Activated naive CD8-positive, alpha-beta T cell treated with anti-CD3 and anti-CD28 coated beads, Interleukin-2, amount 50 U/mL, for 16 hours (primary cell): ENCODE measurements around the gene FBLN1.

ENCODE experiments used
- DNase-seq: peaks from one replicate; pipeline ENCODE4 v3.0.0-alpha.2; 2020; ENCODE audit warnings: low read depth, low spot score

The FBLN1 gene

DNA sequence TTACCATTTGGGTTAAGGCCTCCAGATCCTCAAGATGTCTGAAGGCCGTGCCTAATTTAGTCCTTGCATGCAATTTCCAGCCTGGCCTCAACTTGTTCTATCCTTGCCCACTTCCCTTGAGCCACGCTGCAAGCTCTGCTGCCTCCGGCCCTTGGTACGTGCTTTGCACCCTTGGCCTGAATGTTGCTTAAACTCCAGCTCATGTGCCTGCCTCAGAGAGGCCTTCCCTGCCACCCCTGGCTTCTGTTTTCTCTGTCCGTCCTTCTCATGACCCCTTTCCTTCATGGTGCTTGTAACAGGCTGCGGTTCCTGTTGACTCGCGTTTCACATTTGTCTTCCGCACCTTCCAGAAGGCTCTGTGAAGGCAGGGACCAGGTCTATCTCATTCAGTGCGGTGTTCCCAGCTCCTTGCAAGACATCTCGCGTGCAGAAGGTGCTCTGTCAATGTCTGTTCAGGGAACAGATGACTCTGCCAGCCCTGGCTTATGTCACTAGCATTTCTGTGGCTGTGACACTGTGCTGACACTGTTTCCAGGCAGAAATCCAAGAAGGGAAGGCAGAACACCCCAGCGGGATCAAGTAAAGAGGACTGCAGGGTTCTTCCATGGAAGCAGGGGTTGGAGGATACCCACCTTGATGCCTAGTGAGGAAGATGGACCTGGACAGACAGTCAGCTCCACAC lies 61.8 kb downstream of the FBLN1 start:
- DNase-seq, result no peak

DNA sequence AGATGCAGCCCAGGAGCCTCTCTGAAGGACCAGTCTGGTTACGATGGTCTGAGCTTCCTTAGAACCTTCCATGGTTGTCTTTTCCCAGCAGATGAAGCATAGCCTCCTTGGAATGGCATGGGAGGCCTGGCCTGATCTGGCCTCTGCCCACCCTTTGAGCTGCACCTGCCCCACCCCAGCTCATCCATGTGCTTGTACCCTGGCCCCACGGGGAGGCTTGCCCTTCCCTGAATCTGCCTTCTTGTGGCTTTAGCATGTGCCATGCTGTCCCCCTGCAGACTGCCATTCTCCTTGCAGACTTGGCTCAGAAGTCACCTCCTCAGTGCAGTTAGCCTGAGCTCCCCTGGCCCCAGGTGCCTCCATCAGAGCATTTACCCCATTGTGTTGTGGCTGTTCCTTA lies 62.5 kb downstream of the FBLN1 start:
- no peak for DNase-seq

DNA sequence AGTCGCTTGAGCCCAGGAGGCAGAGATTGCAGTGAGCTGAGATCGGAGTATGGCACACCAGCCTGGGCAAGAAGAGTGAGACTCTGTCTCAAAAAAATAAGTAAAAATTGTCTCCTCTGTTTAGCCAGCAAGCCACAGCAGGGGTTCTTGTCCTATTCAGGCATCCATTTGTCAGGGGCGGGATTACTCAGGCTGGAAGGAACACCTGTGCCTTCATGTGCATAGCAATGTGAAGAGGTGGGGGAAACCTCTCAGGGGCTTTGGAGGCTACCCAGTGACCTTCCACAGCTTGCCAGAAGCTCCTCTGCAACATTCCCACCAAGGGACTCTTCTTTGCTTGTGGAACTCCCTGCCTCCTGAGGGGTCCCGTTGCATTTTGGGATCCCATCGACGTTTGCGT lies 63.3 kb downstream of the FBLN1 start:
- DNase-seq, result no peak

DNA sequence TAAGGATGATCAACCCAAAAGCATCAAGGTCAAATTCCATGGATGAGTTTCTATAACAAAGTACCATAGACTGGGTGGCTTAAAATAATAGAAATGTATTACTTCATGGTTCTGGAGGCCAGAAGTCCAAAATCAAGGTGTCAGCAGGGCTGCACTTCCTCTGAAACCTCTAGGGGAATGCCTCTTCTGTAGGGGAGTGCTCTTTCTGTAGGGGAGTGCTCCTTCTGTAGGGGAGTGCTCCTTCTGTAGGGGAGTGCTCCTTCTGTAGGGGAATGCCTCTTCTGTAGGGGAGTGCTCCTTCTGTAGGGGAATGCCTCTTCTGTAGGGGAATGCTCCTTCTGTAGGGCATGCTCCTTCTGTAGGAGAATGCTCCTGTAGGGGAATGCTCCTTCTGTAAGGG lies 65.5 kb downstream of the FBLN1 start:
- DNase-seq, result no peak

DNA sequence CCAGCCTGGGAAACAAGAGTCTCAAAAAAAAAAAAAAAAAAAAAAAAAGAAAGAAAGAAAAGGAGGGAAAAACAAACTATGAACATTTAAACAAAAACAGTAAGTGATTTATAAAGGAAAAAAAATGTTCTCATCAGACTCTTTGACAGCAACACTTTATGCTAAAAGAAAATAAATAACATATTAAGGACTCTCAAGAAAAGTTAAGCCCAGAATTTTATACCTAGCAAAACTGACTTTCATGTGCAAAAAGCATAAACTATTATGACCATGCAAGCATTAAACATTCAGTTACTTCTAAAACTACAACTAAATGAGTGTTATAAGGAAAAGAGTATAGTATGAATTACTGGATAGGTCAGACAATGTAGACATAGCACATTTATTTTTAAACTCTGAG lies 68.4 kb downstream of the FBLN1 start:
- DNase-seq, result no peak

DNA sequence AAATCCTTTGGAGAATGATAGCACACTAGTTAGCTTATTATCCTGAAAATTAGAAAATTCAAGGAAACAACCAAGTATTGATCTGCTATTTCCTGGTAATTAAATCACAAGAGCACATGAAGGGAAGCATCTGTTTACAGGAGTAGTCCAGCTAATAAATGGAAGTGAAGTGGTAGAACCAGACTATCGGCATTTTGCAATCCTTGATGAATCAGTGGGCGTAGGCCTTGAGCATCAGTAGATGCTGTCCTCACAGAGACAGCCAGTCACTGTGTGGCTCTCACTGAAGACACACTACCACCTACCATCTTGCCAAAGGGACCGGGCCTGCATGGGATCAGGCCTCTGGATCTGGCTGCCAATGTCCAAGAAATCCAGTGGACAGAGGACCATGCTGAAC lies 69.8 kb downstream of the FBLN1 start:
- DNase-seq, result no peak

DNA sequence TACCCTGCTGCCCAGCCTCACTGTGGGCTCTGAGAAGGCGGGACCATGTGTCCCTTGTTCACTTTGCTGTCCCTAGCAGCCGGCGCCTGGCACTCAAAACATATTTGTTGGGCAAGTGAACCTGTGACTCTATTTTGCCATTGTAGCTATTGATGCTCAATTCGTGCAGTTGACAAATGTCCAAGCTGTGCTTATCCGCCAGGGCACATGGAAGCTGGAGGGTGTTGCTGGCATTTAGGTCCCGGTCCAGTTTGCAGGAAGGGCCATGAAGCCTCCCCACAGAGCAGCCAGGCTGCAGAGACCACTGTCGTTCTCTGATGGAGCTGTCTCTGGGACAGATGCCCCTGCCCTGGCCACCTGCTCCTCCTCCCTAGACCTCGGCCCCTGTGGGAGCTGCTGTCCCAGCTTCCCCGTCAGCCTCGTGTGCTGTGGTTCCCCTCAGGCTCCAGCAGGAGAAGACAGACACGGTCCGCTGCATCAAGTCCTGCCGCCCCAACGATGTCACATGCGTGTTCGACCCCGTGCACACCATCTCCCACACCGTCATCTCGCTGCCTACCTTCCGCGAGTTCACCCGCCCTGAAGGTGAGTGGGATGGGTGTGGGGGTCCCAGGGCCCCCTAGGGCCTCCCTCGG lies 71.5 kb downstream of the FBLN1 start:
- no peak for DNase-seq

DNA sequence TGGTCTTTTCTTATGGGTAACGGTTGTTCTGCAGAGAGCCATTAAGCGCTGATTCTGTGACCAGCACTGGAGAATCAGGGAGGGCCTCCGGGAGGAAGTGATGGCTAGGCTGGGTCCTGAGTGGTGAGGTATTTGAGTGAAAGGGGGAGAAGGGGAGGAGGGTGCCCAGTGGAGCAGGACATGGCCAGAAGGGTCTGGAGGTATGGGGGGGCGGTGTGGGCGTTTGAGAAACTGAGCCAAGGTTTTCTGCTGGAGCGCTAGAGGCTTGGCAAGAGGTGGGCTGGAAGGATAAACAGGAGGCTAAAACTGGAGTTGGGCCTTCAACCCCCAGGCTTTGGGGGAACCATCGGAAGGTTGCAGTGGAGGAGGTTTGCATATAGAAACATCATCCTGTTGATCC lies 72.5 kb downstream of the FBLN1 start:
- no peak for DNase-seq

DNA sequence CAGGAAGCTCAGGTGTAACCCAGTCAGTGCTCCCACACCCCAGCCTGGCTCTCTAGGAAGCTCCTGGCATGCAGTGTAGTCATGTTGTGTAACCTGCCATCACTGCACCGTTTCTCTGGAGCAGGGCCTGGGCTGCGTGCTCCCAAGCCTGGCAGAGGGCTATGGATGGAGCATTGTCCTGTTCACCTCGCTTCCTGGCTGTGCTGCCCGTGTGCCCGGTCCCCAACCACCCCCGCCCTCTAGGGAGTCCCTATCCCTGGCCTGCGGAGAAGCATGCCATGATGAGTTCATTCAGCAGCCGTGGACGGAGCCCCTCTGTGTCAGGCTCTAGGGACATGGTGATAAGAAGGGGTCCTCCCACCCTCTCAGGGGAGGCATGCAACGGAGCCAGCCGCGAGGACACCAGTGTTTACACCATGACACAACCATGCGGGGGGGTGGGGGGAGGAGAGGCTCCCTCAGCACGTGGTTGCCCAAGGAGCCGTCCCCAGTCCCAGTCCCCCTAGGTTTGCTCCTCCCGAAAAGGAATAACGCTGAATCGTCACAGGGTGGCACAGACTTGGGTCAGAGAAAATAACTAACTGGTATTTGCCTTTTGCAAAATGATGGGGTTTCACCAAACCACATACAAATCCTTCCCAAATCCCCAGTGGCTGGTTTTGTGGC lies 73.1 kb downstream of the FBLN1 start:
- no peak for DNase-seq

DNA sequence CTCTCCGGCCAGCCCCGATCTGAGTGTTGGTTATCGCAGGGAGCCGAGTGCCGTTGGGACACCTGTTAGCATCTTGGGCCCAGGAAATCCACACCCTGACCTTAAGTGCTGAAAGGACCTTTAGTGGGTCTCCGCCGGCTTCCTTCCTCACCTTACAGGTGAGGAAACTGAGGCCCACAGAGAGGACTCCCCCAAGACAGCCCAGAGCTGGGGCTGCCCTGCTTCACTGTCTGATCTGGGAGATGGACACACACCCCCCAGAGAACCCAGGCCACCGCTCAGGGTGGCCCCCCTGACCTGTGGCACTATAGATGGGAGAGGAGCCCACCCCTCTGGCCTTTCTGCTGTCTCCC lies 73.6 kb downstream of the FBLN1 start:
- DNase-seq, result no peak

DNA sequence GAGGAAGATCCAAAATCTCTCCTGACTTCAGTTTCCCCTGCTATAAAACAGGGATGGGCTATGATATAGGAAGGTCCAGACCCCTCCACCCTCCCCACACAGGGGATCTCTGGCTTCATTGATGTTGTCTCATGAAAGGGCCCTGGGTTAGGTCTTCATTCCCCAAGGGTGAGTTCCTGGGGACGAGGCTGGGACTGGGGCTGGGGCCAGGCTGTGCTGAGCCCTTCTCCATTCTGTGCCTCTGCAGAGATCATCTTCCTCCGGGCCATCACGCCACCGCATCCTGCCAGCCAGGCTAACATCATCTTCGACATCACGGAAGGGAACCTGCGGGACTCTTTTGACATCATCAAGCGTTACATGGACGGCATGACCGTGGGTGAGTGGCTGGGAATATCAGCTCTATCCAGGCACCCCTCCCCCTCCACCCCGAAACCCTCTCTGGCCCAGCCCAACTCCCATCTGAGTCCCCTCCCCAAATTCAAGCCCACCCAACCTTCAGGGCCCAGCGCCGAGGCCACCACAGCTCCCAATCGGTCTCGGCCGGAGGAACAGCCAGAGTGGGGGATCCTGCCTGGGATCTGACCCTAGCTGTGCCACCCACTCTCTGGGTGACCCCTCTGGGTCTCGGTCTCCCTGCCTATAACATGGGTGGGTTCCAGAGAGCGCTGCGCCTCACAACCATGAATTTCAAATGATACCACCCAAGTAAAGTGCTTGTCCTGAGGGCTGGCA lies 74.2 kb downstream of the FBLN1 start:
- no peak for DNase-seq

DNA sequence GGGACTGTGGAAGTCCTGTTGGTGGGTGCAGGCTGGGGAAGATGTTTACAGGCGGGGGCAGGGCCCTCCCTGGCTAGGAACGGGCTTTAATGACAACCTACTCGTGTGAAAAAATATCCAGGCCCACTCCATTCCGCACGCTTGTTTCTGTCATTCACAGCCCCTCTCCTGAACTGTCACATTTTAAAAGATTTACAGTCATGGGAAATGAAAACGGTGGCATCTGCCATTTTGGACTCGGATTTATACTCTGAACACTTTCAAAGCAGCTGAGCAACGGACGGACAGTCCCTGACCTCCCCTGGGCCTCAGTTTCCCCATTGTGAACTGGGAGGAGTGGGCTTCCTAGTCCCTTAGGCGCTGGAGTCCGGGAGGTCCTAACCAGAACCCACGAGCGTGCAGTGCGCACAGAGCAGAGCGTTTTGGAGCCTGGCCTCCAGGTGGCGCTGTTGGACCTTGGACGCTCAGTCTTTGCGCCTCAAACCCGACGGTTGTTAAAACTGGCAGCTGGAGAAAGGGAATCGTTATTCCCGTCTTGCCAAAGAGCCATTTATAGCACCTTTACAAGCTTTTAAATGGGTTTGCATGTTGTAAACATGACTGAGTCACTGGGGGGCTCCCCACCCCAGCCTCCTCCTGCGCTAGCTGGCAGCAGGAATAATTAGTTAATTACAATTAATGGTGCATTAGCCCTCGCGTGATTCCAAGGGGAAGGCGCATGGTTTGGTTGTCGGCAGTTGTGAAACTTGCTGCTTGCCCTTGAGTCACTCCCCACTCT lies 75.3 kb downstream of the FBLN1 start:
- DNase-seq, result peak; percentile 57

DNA sequence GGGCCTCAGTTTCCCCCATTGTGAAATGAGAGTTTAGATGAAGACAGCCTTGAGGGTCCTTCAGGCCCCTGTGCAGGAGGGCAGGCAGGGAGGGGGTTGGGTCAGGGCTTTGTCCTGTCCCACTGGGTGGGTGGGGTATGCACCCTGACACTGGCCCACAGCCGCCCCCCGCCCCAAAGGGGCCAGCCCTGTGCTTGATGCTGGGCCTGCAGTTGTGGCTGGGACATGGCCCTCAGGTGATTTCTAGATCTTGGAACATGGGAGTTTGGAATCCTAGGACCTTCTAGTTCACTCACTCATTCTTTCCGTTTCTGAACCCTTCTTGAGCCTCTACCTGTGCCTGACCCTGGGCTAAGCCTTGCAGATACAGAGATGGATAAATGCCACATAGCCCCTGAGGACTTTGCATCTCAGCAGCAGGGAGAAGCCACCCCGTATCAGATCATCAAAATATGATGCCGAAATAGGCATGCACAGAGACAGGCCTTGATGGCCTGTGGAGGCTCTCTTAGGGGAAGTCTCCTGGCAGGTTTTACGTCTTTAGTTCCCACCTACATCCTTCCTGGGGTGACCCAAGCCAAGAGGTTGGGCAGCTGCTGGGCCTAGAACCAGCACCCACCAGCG lies 76.0 kb downstream of the FBLN1 start:
- no peak for DNase-seq

DNA sequence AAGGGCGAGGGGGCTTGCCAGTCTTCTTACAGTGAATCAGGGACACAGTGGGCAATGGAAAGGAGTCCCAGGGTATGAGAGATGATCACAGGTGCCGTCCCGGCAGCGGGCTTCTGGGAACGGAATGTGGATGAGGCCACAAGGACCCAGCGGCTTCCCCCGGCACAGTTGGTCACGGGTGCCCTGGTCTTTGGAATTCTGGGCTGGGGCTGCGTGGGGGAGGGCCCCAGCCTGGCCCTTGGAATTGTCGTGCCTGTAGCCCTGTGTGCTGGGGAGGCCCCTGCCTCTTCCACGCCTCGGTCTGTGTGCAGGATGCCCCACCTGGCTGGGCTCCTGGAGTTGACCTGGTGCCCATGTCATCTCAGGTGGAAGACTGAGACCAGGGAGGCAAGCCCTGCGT lies 76.6 kb downstream of the FBLN1 start:
- no peak for DNase-seq

DNA sequence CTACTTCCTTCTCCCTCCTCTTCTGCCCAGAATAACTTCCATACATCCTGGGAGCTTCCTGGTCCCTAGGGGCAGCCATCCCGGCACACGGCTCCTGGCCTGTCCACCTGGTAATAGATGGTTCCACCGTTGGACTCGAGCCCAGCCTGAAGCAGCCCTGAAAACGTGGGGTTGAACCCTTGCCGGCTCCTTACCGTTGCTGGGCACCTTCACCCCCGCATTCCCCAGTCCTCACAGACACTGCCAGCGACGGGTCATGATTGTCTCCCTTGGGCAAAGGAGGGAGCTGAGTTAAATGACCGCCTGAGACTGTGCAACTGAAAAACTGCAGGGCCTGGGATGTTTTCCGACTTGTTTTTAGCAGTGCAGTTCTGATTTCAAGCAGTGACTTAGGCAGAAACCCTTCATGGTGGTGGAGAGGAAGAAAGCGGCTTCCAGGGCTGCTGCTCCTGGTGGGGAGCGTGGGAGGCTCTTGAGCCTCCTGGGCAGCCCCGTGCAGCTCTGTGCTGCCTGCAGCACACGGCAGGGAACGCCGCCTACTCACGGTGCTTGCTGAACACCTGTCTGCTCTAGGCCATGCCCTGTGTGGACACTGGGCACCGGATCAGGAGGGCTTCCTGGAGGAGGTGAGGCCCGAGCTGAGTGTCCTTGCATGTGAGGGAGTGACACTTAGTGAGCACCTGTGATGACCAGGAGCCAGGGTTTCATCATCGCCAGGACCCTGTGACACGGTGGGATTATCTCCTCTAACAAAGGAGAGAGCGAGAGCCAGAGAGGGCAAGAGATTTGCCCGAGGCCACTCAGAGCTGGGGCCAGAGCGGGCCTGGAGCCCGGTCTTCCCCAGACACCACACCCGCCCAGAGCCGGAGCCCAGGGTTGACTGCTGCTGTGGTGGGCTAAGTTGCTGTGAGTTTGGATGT lies 77.4 kb downstream of the FBLN1 start:
- no peak for DNase-seq

DNA sequence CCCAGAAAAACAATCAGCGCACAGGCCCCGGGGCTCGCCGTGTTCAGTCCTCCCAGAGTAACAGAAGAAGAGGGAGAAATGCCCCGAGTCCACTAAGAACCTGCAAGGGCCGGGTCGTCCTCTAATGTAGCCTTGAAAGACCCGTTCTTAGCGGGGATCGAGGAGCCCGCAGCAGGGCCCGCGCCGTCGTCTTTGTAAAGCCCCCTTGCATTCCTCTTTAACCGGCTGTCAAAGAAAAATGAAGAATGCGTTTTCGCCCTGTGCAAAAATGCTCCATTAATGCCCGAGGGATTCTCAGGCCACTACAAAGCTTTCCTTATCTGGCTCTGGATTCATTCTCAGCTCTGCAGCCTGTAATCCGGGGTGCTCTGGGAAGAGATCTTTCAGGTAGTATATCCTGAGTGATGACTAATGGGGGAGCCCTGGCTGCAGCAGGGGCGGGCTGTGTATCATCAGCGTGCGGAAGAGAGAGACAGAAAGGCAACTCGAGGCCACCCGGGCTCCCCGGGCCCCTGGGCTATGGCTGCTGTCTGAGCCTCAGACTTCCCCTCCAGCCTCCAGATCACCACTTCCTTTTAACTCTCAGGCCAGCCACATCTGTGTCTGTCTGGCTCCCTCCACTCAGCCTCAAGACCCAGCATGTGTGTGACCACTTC lies 78.2 kb downstream of the FBLN1 start:
- no peak for DNase-seq

DNA sequence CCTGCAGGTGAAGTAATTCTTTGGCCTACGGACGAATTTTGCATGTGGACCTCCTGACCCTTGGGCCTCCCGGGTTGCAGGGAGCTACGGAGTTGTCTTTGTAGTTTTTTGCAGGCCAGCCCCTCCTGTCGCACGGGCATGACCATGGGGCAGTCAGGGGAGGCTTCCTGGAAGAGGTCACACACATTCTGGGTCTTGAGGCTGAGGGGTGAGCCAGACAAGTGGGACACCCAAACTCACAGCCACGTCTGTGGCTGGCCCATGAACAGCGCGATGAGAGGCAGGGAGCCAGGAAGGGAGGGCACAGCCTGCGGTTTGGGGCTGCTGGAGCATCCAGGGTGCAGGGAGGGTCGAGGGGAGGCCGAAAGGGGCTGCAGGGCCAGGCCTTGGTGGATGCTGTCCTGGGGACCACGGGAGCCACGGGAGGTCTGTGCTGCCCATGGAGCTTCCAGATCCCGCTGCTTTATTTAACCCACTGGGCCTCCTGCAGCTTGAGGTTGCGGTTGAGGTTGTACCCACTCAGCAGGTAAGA lies 78.9 kb downstream of the FBLN1 start:
- DNase-seq, result no peak

DNA sequence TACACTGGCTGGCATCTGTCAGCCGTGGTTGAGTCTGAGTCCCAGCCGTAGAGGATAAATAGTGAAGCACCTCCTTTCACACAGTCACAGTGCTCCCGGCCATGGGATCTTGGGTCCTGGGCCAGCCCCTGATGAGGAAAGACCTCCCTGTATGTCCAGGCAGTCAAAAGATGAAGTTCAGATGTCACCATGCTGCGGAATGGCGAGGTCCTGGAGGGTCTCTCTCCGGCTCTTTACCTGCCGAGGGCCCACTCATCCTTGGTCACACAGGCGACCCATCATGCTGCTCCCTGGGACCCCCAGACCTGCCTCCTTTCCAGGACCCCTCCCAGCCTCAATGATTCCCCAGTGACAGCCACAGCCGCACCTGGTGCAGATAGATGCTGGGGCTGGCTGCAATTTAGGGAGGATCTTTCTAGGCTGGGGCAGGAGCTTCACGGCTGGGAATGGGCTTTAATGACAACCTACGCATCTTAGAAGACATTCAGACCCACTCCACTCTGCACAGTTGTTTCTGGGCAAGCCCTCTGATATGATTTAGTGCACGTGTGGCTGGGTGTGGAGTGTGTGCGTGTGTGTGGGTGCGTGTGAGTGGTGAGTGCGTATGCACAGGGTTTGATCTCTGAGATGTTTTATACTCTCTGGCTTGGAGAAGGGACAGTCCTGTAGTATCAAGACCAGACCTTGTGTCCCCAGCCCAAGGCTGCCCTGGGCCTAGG lies 79.7 kb downstream of the FBLN1 start:
- no peak for DNase-seq

DNA sequence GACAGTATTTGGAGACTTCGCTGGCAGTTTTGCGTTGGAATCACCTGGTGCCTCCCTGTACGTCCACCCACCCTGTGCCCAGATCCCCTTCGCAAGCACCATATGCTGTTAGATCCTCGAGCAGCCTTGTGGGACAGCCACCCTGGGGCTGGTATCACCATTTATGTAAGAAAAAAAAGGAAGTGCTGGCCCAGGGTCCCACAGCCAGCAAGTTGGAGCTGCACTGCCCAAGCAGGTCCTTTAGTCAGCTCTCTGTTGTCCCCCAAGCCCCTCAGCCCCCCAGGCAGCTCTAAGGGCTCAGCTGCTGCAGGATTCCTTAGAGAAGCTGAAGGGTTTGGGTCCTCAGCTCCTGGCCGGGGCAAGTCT lies 80.3 kb downstream of the FBLN1 start:
- no peak for DNase-seq
